BJ (cell line): ENCODE data around the gene CMSS1. TPM values are rescaled to one million over a fixed set of nuclear protein-coding genes. Genes with fewer than 3 reads are reported as not detected.

Source experiments
- CTCF ChIA-PET: fragments of 350-600 bp; formaldehyde crosslinking; extraction: SDS; loops from one replicate; lab custom pipeline; 2021; ENCODE audit warnings: antibody characterized with exemption, inconsistent platforms; lab: Yijun Ruan, JAX
- POLR2A ChIA-PET: fragments of 300-600 bp; sonication (Branson Sonifier 250); formaldehyde crosslinking; extraction: SDS; loops from one replicate; lab custom pipeline; 2021; ENCODE audit warnings: antibody characterized with exemption; lab: Charles Lee
- DNase-seq: peaks from one replicate; pipeline ENCODE4 v3.0.0-alpha.2; 2011; ENCODE audit warnings: low read depth
- H3K27me3 ChIP-seq: 2 replicates; pipeline ENCODE4 v1.6.0; 2011; ENCODE audit warnings: low read length; ENCODE audit not compliant: control insufficient read depth, insufficient read depth
- H3K36me3 ChIP-seq: 2 replicates; pipeline ENCODE4 v1.5.1; 2011; ENCODE audit warnings: low read length; ENCODE audit not compliant: control insufficient read depth, insufficient read depth
- H3K4me3 ChIP-seq: 2 replicates; pipeline ENCODE4 v1.5.1; 2011; ENCODE audit warnings: low read depth, mild to moderate bottlenecking, control low read depth, low read length
- CTCF ChIP-seq: IDR thresholded peaks from 2 replicates; pipeline ENCODE4 v1.5.1; 2011; ENCODE audit warnings: low read depth, mild to moderate bottlenecking, control low read depth, inconsistent platforms, low read length, moderate library complexity; ENCODE audit not compliant: insufficient read depth
- polyA plus RNA-seq: library from polyadenylated mRNA; depleted of rRNA; stranded (reverse); fragments of >200 nt; gene quantifications from 2 replicates; pipeline ENCODE4 v1.2.3, GENCODE V29; 2011

Gene CMSS1
- polyA plus RNA-seq, 1 experiment, result 6.7 TPM

- H3K36me3 ChIP-seq, result no peaks in the 10 kb centered on the region
- DNase-seq, result no peak
- H3K27me3 ChIP-seq, result no peaks in the 10 kb centered on the region
- ChIA-PET POLR2A (interaction anchor here (0.6 to 0.7 kb wide), 3 partner anchors 16 to 190 kb away, joined by 6 to 10 read pairs (median 10); no protein-coding TSS in a partner anchor), CTCF (interaction anchor here (1.0 to 1.8 kb wide), 3 partner anchors 18 to 193 kb away, joined by 3 to 7 read pairs (median 3); no protein-coding TSS in a partner anchor)
- TF ChIP-seq CTCF, result no peak
- H3K4me3 ChIP-seq, result no peak overlapping the region
These were observed 246.3 kb downstream of the CMSS1 start for GRCh38 chr3:100063929-100064461.

- Histone ChIP-seq H3K27me3 (no peaks in the 10 kb centered on the region), H3K36me3 (no peaks in the 10 kb centered on the region), H3K4me3 (no peak overlapping the region)
- no peak for TF ChIP-seq CTCF
- DNase-seq, result no peak
- CTCF ChIA-PET, result interaction anchor here (0.8 to 5.6 kb wide), 6 partner anchors 10 to 224 kb away, joined by 3 to 38 read pairs (median 8); no protein-coding TSS in a partner anchor
- POLR2A ChIA-PET, result no interaction called here
These were observed 249.9 kb downstream of the CMSS1 start for GRCh38 chr3:100067589-100067988.

- POLR2A ChIA-PET, result no interaction called here
These were observed 251.2 kb downstream of the CMSS1 start for GRCh38 chr3:100068826-100069225.

GRCh38 chr3:100069472-100069871 lies 251.8 kb downstream of the CMSS1 start:
- ChIA-PET POLR2A (no interaction called here), CTCF (interaction anchor here (0.7 to 5.6 kb wide), 20 partner anchors 9 to 265 kb away, joined by 3 to 38 read pairs (median 4); no protein-coding TSS in a partner anchor)
- no peak for TF ChIP-seq CTCF
- Histone ChIP-seq H3K4me3 (no peak overlapping the region), H3K36me3 (no peaks in the 10 kb centered on the region), H3K27me3 (no peaks in the 10 kb centered on the region)
- no peak for DNase-seq

More at GRCh38 chr3:100068826-100069225, 251.2 kb downstream of the CMSS1 start:
- no peak for DNase-seq
- H3K36me3 ChIP-seq, result no peaks in the 10 kb centered on the region
- H3K27me3 ChIP-seq, result no peaks in the 10 kb centered on the region
- CTCF ChIA-PET, result interaction anchor here (0.7 to 5.6 kb wide), 25 partner anchors 11 to 264 kb away, joined by 3 to 38 read pairs (median 3); partner anchors contain the start of gene CMSS1
- H3K4me3 ChIP-seq, result no peak overlapping the region
- TF ChIP-seq CTCF, result peak; percentile 76

GRCh38 chr3:100072326-100073048 lies 254.8 kb downstream of the CMSS1 start:
- DNase-seq, result no peak
- CTCF ChIA-PET, result interaction anchor here (0.7 to 5.6 kb wide), 3 partner anchors 14 to 182 kb away, joined by 3 to 38 read pairs (median 6); no protein-coding TSS in a partner anchor
- H3K36me3 ChIP-seq, result no peaks in the 10 kb centered on the region

More at GRCh38 chr3:100072326-100073048, 254.8 kb downstream of the CMSS1 start:
- Histone ChIP-seq H3K4me3 (no peak overlapping the region), H3K27me3 (no peaks in the 10 kb centered on the region)
- POLR2A ChIA-PET, result interaction anchor here (0.6 kb wide), 1 partner anchor 66 kb away, joined by 3 read pairs; no protein-coding TSS in a partner anchor
- no peak for TF ChIP-seq CTCF
